Neural crest cell (in vitro differentiated cells): ENCODE results near the gene BSCL2. TPM values are rescaled to one million over a fixed set of nuclear protein-coding genes. Genes with fewer than 3 reads are reported as not detected.
A peak's percentile ranks its signal among the peaks of the same experiment; 100 is the strongest.

Experiments used
- DNase-seq: peaks from one replicate; pipeline ENCODE4 v3.0.0; 2021; ENCODE audit warnings: low read depth, mixed read lengths, low spot score
- H3K27ac Mint-ChIP-seq: one replicate; pipeline ENCODE4 v1.8.0; 2021; ENCODE audit warnings: mild to moderate bottlenecking, mixed read lengths; ENCODE audit not compliant: unreplicated experiment
- H3K27me3 Mint-ChIP-seq: 2 replicates; pipeline ENCODE4 v1.8.0; 2021; ENCODE audit warnings: low read depth, mild to moderate bottlenecking, mixed read lengths
- H3K36me3 Mint-ChIP-seq: 2 replicates; pipeline ENCODE4 v1.8.0; 2021; ENCODE audit warnings: low read depth, mild to moderate bottlenecking, mixed read lengths
- H3K4me1 Mint-ChIP-seq: 2 replicates; pipeline ENCODE4 v1.8.0; 2021; ENCODE audit warnings: mixed read lengths
- H3K4me3 Mint-ChIP-seq: one replicate; pipeline ENCODE4 v1.8.0; 2021; ENCODE audit warnings: mild to moderate bottlenecking, mixed read lengths
- H3K9me3 Mint-ChIP-seq: 2 replicates; pipeline ENCODE4 v1.8.0; 2021; ENCODE audit warnings: mixed read lengths
- total RNA-seq: library from RNA; stranded (reverse); gene quantifications from 2 replicates; pipeline ENCODE4 v1.2.1, GENCODE V29; 2021
- TF ChIP-seq, protein P1 (sequence below): fragments of 200-600 bp; sonication (generic); conservative IDR thresholded peaks from 2 replicates; pipeline ENCODE4 v1.5.0; 2021; ENCODE audit warnings: antibody characterized with exemption, mild to moderate bottlenecking

Gene BSCL2
- total RNA-seq, 1 donor from 2014 or later = 111 TPM

DNA sequence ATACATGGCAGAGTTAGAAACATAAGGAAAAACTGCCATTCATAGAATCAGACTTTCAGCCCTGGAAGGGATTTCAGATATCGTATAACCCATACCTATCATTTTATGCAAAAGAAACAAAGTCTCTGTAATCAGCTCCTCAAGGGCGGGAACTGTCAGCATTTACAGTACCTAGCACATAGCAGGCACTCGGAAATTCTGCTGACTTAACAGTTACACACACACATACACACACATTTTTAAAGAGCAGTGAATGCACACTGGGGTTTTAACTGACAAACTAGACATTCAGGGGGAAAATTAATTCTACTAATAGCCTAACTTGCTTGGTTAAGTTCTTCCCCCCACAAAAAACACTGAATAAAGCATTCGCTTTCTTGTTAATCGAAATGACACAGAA lies 9.0 kb upstream of the BSCL2 start:
- DNase-seq = no peak
- H3K4me3 Mint-ChIP-seq = no peak overlapping the region
- H3K36me3 Mint-ChIP-seq = peaks cover 42% of the 10 kb centered on the region
- no peak overlapping the region for H3K27ac Mint-ChIP-seq
- H3K4me1 Mint-ChIP-seq = peaks cover 4% of the 10 kb centered on the region
- TF ChIP-seq, protein P1, sequence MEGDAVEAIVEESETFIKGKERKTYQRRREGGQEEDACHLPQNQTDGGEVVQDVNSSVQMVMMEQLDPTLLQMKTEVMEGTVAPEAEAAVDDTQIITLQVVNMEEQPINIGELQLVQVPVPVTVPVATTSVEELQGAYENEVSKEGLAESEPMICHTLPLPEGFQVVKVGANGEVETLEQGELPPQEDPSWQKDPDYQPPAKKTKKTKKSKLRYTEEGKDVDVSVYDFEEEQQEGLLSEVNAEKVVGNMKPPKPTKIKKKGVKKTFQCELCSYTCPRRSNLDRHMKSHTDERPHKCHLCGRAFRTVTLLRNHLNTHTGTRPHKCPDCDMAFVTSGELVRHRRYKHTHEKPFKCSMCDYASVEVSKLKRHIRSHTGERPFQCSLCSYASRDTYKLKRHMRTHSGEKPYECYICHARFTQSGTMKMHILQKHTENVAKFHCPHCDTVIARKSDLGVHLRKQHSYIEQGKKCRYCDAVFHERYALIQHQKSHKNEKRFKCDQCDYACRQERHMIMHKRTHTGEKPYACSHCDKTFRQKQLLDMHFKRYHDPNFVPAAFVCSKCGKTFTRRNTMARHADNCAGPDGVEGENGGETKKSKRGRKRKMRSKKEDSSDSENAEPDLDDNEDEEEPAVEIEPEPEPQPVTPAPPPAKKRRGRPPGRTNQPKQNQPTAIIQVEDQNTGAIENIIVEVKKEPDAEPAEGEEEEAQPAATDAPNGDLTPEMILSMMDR = no peak
- H3K27me3 Mint-ChIP-seq = no peaks in the 10 kb centered on the region
- no peaks in the 10 kb centered on the region for H3K9me3 Mint-ChIP-seq

DNA sequence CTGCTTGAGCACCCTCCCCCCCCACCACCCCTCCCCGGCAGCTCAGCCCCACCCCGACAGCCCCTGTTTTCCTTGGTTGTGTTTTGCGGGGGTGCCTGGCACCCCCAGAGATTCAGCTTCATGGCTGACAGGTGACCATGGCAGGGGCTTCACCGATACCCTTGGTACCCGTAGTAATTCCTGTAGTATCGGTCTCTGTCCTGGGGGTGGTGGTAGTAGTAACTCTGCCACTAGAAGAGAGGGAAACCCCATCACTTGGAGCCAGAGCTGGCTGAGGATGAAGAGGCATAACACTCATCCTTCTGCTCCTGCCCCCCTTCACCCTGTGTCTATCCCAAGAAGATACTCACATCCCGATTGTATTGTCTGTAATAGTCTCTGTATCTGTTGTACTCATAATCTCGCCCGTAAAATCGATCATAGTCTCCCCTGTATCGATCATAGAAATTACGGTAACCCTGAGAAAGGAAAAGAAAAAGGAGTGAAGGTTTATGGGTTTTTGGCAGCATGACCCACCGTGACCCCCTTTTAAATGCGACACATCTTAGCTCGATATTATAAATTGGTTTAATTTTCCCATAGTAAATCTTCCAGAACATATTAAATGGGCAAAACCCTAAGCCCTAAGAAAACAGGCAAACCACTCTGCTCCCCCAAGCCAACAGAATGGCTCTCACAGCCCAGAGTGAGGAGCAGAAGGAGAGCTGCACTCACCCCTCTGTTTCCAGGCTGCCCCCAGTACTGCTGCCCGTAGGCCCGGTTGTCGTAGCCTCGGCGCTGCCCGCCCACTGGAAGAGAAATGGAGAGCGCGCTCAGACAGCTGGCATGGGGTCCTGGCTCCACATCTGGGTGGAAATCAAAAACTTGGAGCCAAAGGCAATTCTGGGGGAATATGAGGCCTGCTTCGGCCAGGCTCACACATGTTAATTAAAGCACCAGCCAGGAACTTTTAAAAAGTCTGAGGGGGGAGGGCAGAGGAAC lies 8.2 kb upstream of the BSCL2 start:
- no peaks in the 10 kb centered on the region for H3K27me3 Mint-ChIP-seq
- TF ChIP-seq, protein P1 = no peak
- H3K36me3 Mint-ChIP-seq = peaks cover 42% of the 10 kb centered on the region
- no peak overlapping the region for H3K27ac Mint-ChIP-seq
- H3K4me3 Mint-ChIP-seq = no peak overlapping the region
- H3K4me1 Mint-ChIP-seq = peaks cover 3% of the 10 kb centered on the region
- no peaks in the 10 kb centered on the region for H3K9me3 Mint-ChIP-seq
- no peak for DNase-seq

DNA sequence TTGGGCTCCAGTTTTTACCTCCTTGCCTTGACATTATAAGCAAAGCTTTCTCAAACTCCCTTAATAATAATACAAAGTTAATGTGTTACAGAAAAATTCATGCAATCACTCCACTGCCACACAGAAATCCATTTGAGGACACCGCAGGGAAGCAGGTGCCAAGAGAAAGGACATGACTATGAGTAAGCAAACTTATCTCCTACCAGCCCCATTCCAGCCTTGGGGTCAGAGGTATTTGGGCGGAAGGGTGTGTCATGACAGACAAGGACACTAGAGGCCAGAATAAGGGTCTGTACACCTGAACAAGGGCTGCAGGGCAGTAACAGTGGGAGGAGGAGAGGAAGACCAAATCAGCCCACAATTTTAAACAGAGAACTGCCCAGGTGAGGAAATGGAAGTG lies 6.1 kb upstream of the BSCL2 start:
- H3K9me3 Mint-ChIP-seq = no peaks in the 10 kb centered on the region
- no peak overlapping the region for H3K4me3 Mint-ChIP-seq
- H3K27me3 Mint-ChIP-seq = peaks cover 4% of the 10 kb centered on the region
- H3K36me3 Mint-ChIP-seq = peaks cover 30% of the 10 kb centered on the region
- H3K4me1 Mint-ChIP-seq = peaks cover 21% of the 10 kb centered on the region
- H3K27ac Mint-ChIP-seq = no peak overlapping the region
- TF ChIP-seq, protein P1 = no peak
- no peak for DNase-seq

DNA sequence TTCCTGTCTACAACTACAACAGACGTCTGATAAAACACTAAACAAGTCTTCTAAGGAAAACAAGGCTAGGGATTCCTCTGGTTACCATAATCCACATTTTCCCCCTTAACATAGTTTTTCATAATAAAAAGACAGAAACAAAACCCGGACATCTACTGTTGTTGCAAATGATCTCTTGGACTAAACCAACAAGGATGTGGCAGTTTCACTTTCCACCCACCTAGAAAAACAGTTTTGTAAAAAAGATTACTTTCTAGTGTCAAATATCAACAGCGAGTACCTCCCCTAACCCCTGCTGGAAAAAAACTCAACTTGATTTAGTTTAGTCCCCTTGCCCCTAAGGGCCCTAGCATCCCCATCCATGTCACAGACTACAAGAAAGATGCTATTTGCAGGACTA lies 5.6 kb upstream of the BSCL2 start:
- Mint-ChIP-seq H3K4me3 (no peak overlapping the region), H3K27me3 (peaks cover 4% of the 10 kb centered on the region), H3K36me3 (peaks cover 26% of the 10 kb centered on the region), H3K27ac (no peak overlapping the region), H3K9me3 (no peaks in the 10 kb centered on the region), H3K4me1 (peaks cover 24% of the 10 kb centered on the region)
- TF ChIP-seq, protein P1 = no peak
- DNase-seq = no peak

DNA sequence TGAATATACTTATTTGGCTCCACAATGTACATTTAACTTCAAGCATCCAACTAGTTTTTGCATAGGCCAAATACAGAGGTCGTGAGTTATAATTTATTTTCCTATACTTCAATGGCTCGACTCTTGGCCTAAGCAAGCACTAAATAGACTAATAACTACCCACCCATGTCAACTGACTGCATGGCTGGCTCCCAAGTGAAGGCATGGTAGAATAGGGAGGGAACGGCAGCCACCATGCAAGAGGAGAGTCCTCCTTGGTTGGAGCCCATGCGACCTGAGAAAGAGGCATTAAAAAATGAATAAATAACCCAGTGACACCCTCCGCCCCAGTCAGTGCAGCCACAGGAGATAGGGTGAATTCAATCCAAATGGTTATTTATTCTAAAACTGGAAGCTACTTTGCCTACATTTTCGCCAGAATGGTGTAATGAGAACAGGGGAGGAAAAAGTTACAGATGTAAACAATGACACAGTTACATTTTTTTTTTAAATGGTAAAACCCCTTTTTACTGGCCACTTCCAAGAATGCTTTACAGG lies 5.1 kb upstream of the BSCL2 start:
- TF ChIP-seq, protein P1 = no peak
- Mint-ChIP-seq H3K27me3 (peaks cover 5% of the 10 kb centered on the region), H3K4me3 (peak overlapping the region; percentile 63), H3K4me1 (peaks cover 29% of the 10 kb centered on the region), H3K9me3 (no peaks in the 10 kb centered on the region), H3K27ac (no peak overlapping the region), H3K36me3 (peaks cover 25% of the 10 kb centered on the region)
- DNase-seq = no peak
